Ramos (cell line): ENCODE results near the gene MAPK8IP2.
"Not testable (repeated sequence)": the region's sequence is repeated elsewhere in the genome, so short reads cannot be mapped to it uniquely, and the experiment has no call there.

ENCODE experiments used
- in situ Hi-C: fragments of 300-500 bp; cut with MboI; formaldehyde crosslinking; loops from one replicate; pipeline ENCODE4 v1.14.3; 2022; ENCODE audit warnings: low sequenced_read_pairs; ENCODE audit not compliant: unreplicated experiment

MAPK8IP2 gene

GRCh38 chr22:50595189-50595588 is 5.4 kb upstream of the MAPK8IP2 start:
- in situ Hi-C loops, result no loop called here

GRCh38 chr22:50597097-50597496 is 3.5 kb upstream of the MAPK8IP2 start:
- in situ Hi-C loops, result no loop called here

- in situ Hi-C loops, result no loop called here
These were observed 657 bp upstream of the MAPK8IP2 start for GRCh38 chr22:50599816-50600455.

- in situ Hi-C loops, result no loop called here
These were observed 525 bp downstream of the MAPK8IP2 start for GRCh38 chr22:50600967-50601668.

- in situ Hi-C loops, result no loop called here
These were observed 1.2 kb downstream of the MAPK8IP2 start for GRCh38 chr22:50601669-50602337.

- in situ Hi-C loops, result no loop called here
These were observed 1.7 kb downstream of the MAPK8IP2 start for GRCh38 chr22:50602338-50602700.

GRCh38 chr22:50603511-50604255 is 3.1 kb downstream of the MAPK8IP2 start:
- in situ Hi-C loops, result no loop called here

GRCh38 chr22:50604256-50605001 is 3.8 kb downstream of the MAPK8IP2 start:
- in situ Hi-C loops, result no loop called here

- in situ Hi-C loops, result no loop called here
These were observed 4.5 kb downstream of the MAPK8IP2 start for GRCh38 chr22:50605002-50605612.

GRCh38 chr22:50605613-50606074 is 5.1 kb downstream of the MAPK8IP2 start:
- in situ Hi-C loops, result no loop called here

GRCh38 chr22:50606165-50606945 is 5.8 kb downstream of the MAPK8IP2 start:
- in situ Hi-C loops, result no loop called here

- in situ Hi-C loops, result no loop called here
These were observed 6.5 kb downstream of the MAPK8IP2 start for GRCh38 chr22:50606946-50607658.

GRCh38 chr22:50607659-50608020 is 7.0 kb downstream of the MAPK8IP2 start:
- in situ Hi-C loops, result no loop called here

- in situ Hi-C loops, result not testable (repeated sequence)
These were observed 7.7 kb downstream of the MAPK8IP2 start for GRCh38 chr22:50608058-50608840.

- in situ Hi-C loops, result no loop called here
These were observed 8.4 kb downstream of the MAPK8IP2 start for GRCh38 chr22:50608996-50609395.

- in situ Hi-C loops, result no loop called here
These were observed 9.0 kb downstream of the MAPK8IP2 start for GRCh38 chr22:50609599-50609998.

- in situ Hi-C loops, result no loop called here
These were observed 9.5 kb downstream of the MAPK8IP2 start for GRCh38 chr22:50610041-50610451.

GRCh38 chr22:50610581-50610980 is 10.0 kb downstream of the MAPK8IP2 start:
- in situ Hi-C loops, result no loop called here
